Measurements from ENCODE around the gene GTF2H3. TPM values are rescaled to one million over a fixed set of nuclear protein-coding genes. Genes with fewer than 3 reads are reported as not detected.

Gene GTF2H3
- polyA plus RNA-seq, 2 of the 4 experiments (the other 2 are of a cell fraction), result 25.5 to 85.3 TPM

- TF ChIP-seq, protein P1, sequence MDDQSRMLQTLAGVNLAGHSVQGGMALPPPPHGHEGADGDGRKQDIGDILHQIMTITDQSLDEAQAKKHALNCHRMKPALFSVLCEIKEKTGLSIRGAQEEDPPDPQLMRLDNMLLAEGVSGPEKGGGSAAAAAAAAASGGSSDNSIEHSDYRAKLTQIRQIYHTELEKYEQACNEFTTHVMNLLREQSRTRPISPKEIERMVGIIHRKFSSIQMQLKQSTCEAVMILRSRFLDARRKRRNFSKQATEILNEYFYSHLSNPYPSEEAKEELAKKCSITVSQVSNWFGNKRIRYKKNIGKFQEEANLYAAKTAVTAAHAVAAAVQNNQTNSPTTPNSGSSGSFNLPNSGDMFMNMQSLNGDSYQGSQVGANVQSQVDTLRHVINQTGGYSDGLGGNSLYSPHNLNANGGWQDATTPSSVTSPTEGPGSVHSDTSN (IDR thresholded peaks at IDR 0.05), result no peak
- TF ChIP-seq ZC3H11A (IDR thresholded peaks at IDR 0.05) (no peak), ESRRA (IDR thresholded peaks at IDR 0.05; ENCODE audit: borderline replicate concordance, low read length) (no peak), REST (IDR thresholded peaks at IDR 0.05) (no peak), SMC3 (IDR thresholded peaks at IDR 0.05) (no peak)
Measured at GRCh38 chr12:123656392-123656791, 22.8 kb downstream of the GTF2H3 start (continued).

DNA sequence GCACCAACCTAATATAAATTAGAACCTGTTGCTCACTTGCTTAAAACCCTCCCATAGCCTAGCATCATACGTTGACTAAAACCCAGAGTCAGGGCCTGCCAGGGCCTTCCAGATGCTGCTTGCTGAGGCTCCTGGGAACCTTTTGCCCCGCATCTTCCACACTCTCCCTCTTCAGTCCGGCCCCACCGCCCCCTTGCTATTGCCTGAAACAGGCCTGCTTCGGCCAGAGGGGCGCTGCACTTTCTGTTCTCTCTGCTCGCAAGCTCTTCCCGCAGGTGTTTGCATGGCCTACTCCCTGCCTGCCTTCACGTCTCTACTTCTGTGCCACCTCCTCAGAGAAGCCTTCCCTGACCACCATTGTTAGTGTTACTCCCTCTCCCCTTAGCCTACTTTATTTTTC is 23.6 kb downstream of the GTF2H3 start:
- 93% methylated on average over 9 of the region's 9 CpGs for WGBS (ENCODE audit: missing lambda C conversion rate)
- ATAC-seq (no peak), FAIRE-seq (no peak), DNase-seq (ENCODE audit: low read depth in 1 of 2, low spot score in 1 of 2) (no peak)
- TF ChIP-seq HDAC2 (IDR thresholded peaks at IDR 0.05) (no peak), RARB (CRISPR knock-in tag; IDR thresholded peaks at IDR 0.05) (no peak), PHF8 (IDR thresholded peaks at IDR 0.05; ENCODE audit: borderline replicate concordance, low read depth) (no peak), JUNB (IDR thresholded peaks at IDR 0.05) (no peak), MAX (IDR thresholded peaks at IDR 0.05) (no peak), FOSB (CRISPR knock-in tag; IDR thresholded peaks at IDR 0.05) (no peak), HOXB13 (CRISPR knock-in tag; IDR thresholded peaks at IDR 0.05; ENCODE audit: low read depth) (no peak), RNF2 (IDR thresholded peaks at IDR 0.05; ENCODE audit: borderline replicate concordance, low read depth) (no peak), NFE2L2 (conservative IDR thresholded peaks at IDR 0.05; ENCODE audit: low read length) (no peak), ZFP36 (IDR thresholded peaks at IDR 0.05; ENCODE audit: borderline replicate concordance, partially characterized antibody) (no peak), SMC3 (IDR thresholded peaks at IDR 0.05) (no peak), POLR2AphosphoS2 (conservative IDR thresholded peaks at IDR 0.05; ENCODE audit: low read length) (no peak)
- TF ChIP-seq, protein P2, sequence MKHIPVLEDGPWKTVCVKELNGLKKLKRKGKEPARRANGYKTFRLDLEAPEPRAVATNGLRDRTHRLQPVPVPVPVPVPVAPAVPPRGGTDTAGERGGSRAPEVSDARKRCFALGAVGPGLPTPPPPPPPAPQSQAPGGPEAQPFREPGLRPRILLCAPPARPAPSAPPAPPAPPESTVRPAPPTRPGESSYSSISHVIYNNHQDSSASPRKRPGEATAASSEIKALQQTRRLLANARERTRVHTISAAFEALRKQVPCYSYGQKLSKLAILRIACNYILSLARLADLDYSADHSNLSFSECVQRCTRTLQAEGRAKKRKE (CRISPR knock-in tag; IDR thresholded peaks at IDR 0.05; ENCODE audit: low read depth), result no peak
- TF ChIP-seq, protein P1 (IDR thresholded peaks at IDR 0.05), result no peak
- ChIA-PET CTCF (interaction anchor here (0.6 to 1.2 kb wide), 2 partner anchors 10 to 313 kb away, joined by 4 read pairs; no protein-coding TSS in a partner anchor), POLR2A (no interaction called here)
- Histone ChIP-seq H3K4me3 (no peak overlapping the region), H3K4me1 (peaks cover 16% of the 10 kb centered on the region), H3K4me2 (no peak overlapping the region), H3K27ac (no peak overlapping the region), H3K9me3 (no peaks in the 10 kb centered on the region)
